ENCODE results near the gene TBC1D10A. TPM values are rescaled to one million over a fixed set of nuclear protein-coding genes. Genes with fewer than 3 reads are reported as not detected.

Gene TBC1D10A
- total RNA-seq, 2 donors from 2014 or later, result 12.1 to 13.7 TPM

DNA sequence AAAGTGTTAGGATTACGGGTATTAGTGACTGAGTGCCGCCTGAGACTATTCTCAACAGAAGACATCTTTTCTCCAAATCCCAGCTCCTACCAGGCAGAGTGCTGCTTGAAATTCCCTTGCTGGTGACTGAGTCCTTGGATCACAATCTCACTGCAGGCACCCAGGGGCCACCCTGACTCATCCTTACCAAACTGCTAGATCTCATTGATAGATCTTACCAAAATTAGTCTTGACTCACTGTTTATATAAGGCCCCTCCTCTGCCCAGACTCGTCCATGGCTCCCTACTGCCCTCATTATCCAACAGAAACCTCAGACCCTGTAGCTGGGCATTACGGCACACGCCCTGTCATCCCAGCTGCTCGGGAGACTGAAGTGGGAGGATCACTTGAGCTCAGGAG is 14.7 kb downstream of the TBC1D10A start:
- Histone ChIP-seq H3K27ac (ENCODE audit: low read depth, low read length) (no peak overlapping the region), H3K4me3 (ENCODE audit: low read length) (no peak overlapping the region), H3K9ac (ENCODE audit: extremely low read depth, low read length, poor library complexity, severe bottlenecking) (no peak overlapping the region), H3K27me3 (ENCODE audit: control insufficient read depth, insufficient read depth, low read length, poor library complexity, severe bottlenecking) (no peaks in the 10 kb centered on the region), H3K9me3 (ENCODE audit: control insufficient read depth, low read length) (no peaks in the 10 kb centered on the region), H3K4me1 (ENCODE audit: control insufficient read depth, insufficient read depth, low read length) (peaks cover 6% of the 10 kb centered on the region), H3K36me3 (ENCODE audit: control insufficient read depth, insufficient read depth, low read length) (peaks cover 6% of the 10 kb centered on the region)
- Mint-ChIP-seq H3K4me3 (no peak overlapping the region), H3K27me3 (ENCODE audit: insufficient read depth) (no peaks in the 10 kb centered on the region), H3K9me3 (no peaks in the 10 kb centered on the region), H3K27ac (no peak overlapping the region), H3K36me3 (ENCODE audit: low read depth) (peaks cover 13% of the 10 kb centered on the region), H3K4me1 (peaks cover 18% of the 10 kb centered on the region)
- DNase-seq, result no peak
- 90 to 94% methylated on average over 3 to 6 of the region's 6 CpGs for WGBS, 2 experiments (ENCODE audit: insufficient coverage in 1 of 2, insufficient read length in 1 of 2)
- no peak for TF ChIP-seq CTCF (conservative IDR thresholded peaks at IDR 0.05)

DNA sequence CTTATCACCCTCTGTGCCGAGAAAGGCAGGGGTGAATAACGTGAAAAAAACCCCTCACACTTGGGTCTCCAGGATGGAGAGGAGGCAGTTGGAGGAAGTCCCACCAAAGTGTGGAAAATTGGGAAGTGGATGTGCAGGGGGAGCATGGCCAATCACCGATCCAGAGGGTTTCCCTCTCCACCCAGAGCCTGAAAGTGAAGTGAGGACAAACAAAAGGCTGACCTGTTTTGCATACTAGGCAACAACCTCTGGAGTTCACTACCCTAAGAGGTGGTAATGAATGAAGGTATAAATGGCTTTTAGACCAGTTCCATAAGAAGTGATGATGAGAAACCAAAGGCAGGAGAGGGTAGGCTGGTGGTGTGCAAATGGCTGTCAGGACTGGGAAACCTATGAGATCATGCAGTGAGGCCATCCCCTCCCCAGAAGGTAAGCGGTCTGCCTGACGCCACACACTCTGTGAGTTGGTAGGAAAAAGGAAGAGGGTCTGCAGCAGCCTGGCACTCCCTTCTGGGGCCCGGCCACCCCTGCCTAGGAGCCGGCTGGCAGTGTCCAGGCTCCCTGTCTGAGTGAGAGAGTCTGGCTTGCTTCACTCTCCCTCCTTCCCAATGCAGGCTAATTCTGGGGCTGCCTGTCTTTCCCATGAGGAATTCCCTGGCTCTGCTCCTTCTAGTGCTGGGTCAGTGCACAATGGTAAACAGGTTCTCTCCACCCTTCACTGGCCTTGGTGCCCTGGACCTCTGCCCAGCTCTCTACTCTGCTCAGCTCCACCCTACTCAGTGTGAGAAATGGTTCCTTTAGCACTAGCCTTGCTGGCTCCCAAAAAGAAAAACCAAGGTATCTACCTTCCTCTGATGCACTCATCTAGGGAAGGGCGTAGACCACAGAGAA is 15.6 kb downstream of the TBC1D10A start:
- Histone ChIP-seq H3K9ac (ENCODE audit: extremely low read depth, low read length, poor library complexity, severe bottlenecking) (no peak overlapping the region), H3K9me3 (ENCODE audit: control insufficient read depth, low read length) (no peaks in the 10 kb centered on the region), H3K4me3 (ENCODE audit: low read length) (no peak overlapping the region), H3K4me1 (ENCODE audit: control insufficient read depth, insufficient read depth, low read length) (peaks cover 6% of the 10 kb centered on the region), H3K27me3 (ENCODE audit: control insufficient read depth, insufficient read depth, low read length, poor library complexity, severe bottlenecking) (no peaks in the 10 kb centered on the region), H3K27ac (ENCODE audit: low read depth, low read length) (no peak overlapping the region), H3K36me3 (ENCODE audit: control insufficient read depth, insufficient read depth, low read length) (peaks cover 6% of the 10 kb centered on the region)
- H3K27ac Mint-ChIP-seq, result no peak overlapping the region
- H3K4me3 Mint-ChIP-seq, result no peak overlapping the region
- 79 to 89% methylated on average over 2 to 8 of the region's 8 CpGs for WGBS, 2 experiments (ENCODE audit: insufficient coverage in 1 of 2, insufficient read length in 1 of 2)
- no peak for DNase-seq
- H3K27me3 Mint-ChIP-seq (ENCODE audit: insufficient read depth), result no peaks in the 10 kb centered on the region
- peaks cover 13% of the 10 kb centered on the region for H3K36me3 Mint-ChIP-seq (ENCODE audit: low read depth)
- no peak for TF ChIP-seq CTCF (conservative IDR thresholded peaks at IDR 0.05)
- H3K9me3 Mint-ChIP-seq, result no peaks in the 10 kb centered on the region
- H3K4me1 Mint-ChIP-seq, result peaks cover 18% of the 10 kb centered on the region

DNA sequence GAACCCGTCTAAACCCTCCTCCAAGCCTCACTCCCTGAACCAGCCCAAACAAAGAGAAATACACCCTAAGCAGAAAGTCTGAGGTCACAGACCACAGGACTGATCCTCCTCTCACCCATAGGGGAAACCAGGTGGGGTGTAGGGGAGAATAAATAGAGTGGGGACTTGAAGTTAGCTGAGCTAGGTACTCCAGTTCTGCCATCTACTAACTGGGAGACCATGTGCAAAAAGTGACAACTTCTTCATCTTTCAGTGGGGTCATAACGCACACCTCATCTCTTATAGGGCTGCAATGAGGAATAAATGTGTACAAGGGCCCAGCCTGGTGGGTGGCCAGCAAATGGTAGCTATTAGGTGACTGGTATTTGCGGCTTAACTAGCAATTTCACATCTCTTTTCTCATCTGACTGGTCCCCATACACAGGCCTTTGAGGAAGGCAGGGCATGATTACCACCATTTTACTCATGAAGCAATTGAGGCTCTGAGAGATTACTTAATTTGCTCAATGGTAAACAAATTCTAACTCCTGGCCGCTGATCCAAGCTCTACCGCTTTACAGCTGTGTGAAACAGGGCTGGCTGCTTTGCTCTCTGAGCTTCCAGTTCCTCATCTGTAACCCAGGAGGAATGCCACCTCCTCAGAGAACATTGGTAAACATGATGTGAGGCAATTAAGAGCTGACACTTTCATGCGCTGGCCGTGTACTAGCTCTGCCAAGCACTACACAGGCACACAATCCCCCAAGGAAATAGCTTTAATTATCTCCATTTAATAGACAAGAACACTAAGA is 16.6 kb downstream of the TBC1D10A start:
- no peaks in the 10 kb centered on the region for H3K27me3 ChIP-seq (ENCODE audit: control insufficient read depth, insufficient read depth, low read length, poor library complexity, severe bottlenecking)
- Mint-ChIP-seq H3K27me3 (ENCODE audit: insufficient read depth) (no peaks in the 10 kb centered on the region), H3K4me1 (peaks cover 18% of the 10 kb centered on the region), H3K9me3 (no peaks in the 10 kb centered on the region), H3K4me3 (no peak overlapping the region), H3K27ac (no peak overlapping the region), H3K36me3 (ENCODE audit: low read depth) (peaks cover 11% of the 10 kb centered on the region)
- no peak for TF ChIP-seq CTCF (conservative IDR thresholded peaks at IDR 0.05)
- H3K4me1 ChIP-seq (ENCODE audit: control insufficient read depth, insufficient read depth, low read length), result peaks cover 6% of the 10 kb centered on the region
- no peak overlapping the region for H3K9ac ChIP-seq (ENCODE audit: extremely low read depth, low read length, poor library complexity, severe bottlenecking)
- no peaks in the 10 kb centered on the region for H3K9me3 ChIP-seq (ENCODE audit: control insufficient read depth, low read length)
- no peak overlapping the region for H3K4me3 ChIP-seq (ENCODE audit: low read length)
- DNase-seq, result no peak
- peaks cover 1% of the 10 kb centered on the region for H3K36me3 ChIP-seq (ENCODE audit: control insufficient read depth, insufficient read depth, low read length)
- 93 to 94% methylated on average over 4 to 7 of the region's 7 CpGs for WGBS, 2 experiments (ENCODE audit: insufficient coverage in 1 of 2, insufficient read length in 1 of 2)
- H3K27ac ChIP-seq (ENCODE audit: low read depth, low read length), result no peak overlapping the region
